Measurements from ENCODE around the gene DCP1B.

Gene DCP1B

GRCh38 chr12:1925684-1926006 lies 78.6 kb downstream of the DCP1B start:
- DNase-seq (ENCODE audit: low read depth) = no peak
- H3K4me3 ChIP-seq (ENCODE audit: low read length) = no peak overlapping the region
- TF ChIP-seq CTCF (conservative IDR thresholded peaks at IDR 0.05; ENCODE audit: low read depth, low read length) = no peak

- DNase-seq (ENCODE audit: low read depth) = no peak
- no peak overlapping the region for H3K4me3 ChIP-seq (ENCODE audit: low read length)
- no peak for TF ChIP-seq CTCF (conservative IDR thresholded peaks at IDR 0.05; ENCODE audit: low read depth, low read length)
Measured at GRCh38 chr12:1924996-1925683, 79.1 kb downstream of the DCP1B start.

- no peak for DNase-seq (ENCODE audit: low read depth)
- H3K4me3 ChIP-seq (ENCODE audit: low read length) = no peak overlapping the region
- TF ChIP-seq CTCF (conservative IDR thresholded peaks at IDR 0.05; ENCODE audit: low read depth, low read length) = no peak
Measured at GRCh38 chr12:1922985-1923384, 81.3 kb downstream of the DCP1B start.

GRCh38 chr12:1922075-1922709 lies 82.1 kb downstream of the DCP1B start:
- no peak for DNase-seq (ENCODE audit: low read depth)
- no peak for TF ChIP-seq CTCF (conservative IDR thresholded peaks at IDR 0.05; ENCODE audit: low read depth, low read length)
- no peak overlapping the region for H3K4me3 ChIP-seq (ENCODE audit: low read length)

- no peak overlapping the region for H3K4me3 ChIP-seq (ENCODE audit: low read length)
- TF ChIP-seq CTCF (conservative IDR thresholded peaks at IDR 0.05; ENCODE audit: low read depth, low read length) = no peak
- DNase-seq (ENCODE audit: low read depth) = no peak
Measured at GRCh38 chr12:1920971-1921370, 83.3 kb downstream of the DCP1B start.

- no peak overlapping the region for H3K4me3 ChIP-seq (ENCODE audit: low read length)
- no peak for DNase-seq (ENCODE audit: low read depth)
- no peak for TF ChIP-seq CTCF (conservative IDR thresholded peaks at IDR 0.05; ENCODE audit: low read depth, low read length)
Measured at GRCh38 chr12:1920436-1920835, 83.8 kb downstream of the DCP1B start.

GRCh38 chr12:1919763-1920162 lies 84.5 kb downstream of the DCP1B start:
- no peak for DNase-seq (ENCODE audit: low read depth)
- no peak overlapping the region for H3K4me3 ChIP-seq (ENCODE audit: low read length)
- no peak for TF ChIP-seq CTCF (conservative IDR thresholded peaks at IDR 0.05; ENCODE audit: low read depth, low read length)

Data from retinal pigment epithelial cell (primary cell).